ENCODE data around the gene TSPAN1.

The TSPAN1 gene

GRCh38 chr1:46158312-46159281, 16.3 kb upstream of the TSPAN1 start:
- no peak for TF ChIP-seq CTCF (IDR thresholded peaks at IDR 0.05; ENCODE audit: low read depth, low read length)
- H3K4me3 ChIP-seq (ENCODE audit: low read depth, low read length): no peak overlapping the region
- in situ Hi-C loops (cut with HindIII; ENCODE audit: low sequenced_read_pairs): no loop called here
- no peak for DNase-seq (ENCODE audit: low read depth, low spot score)

GRCh38 chr1:46159516-46159915, 15.4 kb upstream of the TSPAN1 start:
- no peak overlapping the region for H3K4me3 ChIP-seq (ENCODE audit: low read depth, low read length)
- in situ Hi-C loops (cut with HindIII; ENCODE audit: low sequenced_read_pairs): no loop called here
- no peak for DNase-seq (ENCODE audit: low read depth, low spot score)
- no peak for TF ChIP-seq CTCF (IDR thresholded peaks at IDR 0.05; ENCODE audit: low read depth, low read length)

GRCh38 chr1:46160212-46160611, 14.7 kb upstream of the TSPAN1 start:
- TF ChIP-seq CTCF (IDR thresholded peaks at IDR 0.05; ENCODE audit: low read depth, low read length): no peak
- no peak for DNase-seq (ENCODE audit: low read depth, low spot score)
- H3K4me3 ChIP-seq (ENCODE audit: low read depth, low read length): no peak overlapping the region
- in situ Hi-C loops (cut with HindIII; ENCODE audit: low sequenced_read_pairs): no loop called here

- in situ Hi-C loops (cut with HindIII; ENCODE audit: low sequenced_read_pairs): no loop called here
- peak overlapping the region; percentile 39 for H3K4me3 ChIP-seq (ENCODE audit: low read depth, low read length)
- DNase-seq (ENCODE audit: low read depth, low spot score): no peak
- TF ChIP-seq CTCF (IDR thresholded peaks at IDR 0.05; ENCODE audit: low read depth, low read length): no peak
Observed at GRCh38 chr1:46166521-46167462, 8.1 kb upstream of the TSPAN1 start.

- DNase-seq (ENCODE audit: low read depth, low spot score): no peak
- TF ChIP-seq CTCF (IDR thresholded peaks at IDR 0.05; ENCODE audit: low read depth, low read length): no peak
- no peak overlapping the region for H3K4me3 ChIP-seq (ENCODE audit: low read depth, low read length)
- in situ Hi-C loops (cut with HindIII; ENCODE audit: low sequenced_read_pairs): no loop called here
Observed at GRCh38 chr1:46168477-46168876, 6.4 kb upstream of the TSPAN1 start.

GRCh38 chr1:46169811-46170454, 5.0 kb upstream of the TSPAN1 start:
- no peak for DNase-seq (ENCODE audit: low read depth, low spot score)
- no peak for TF ChIP-seq CTCF (IDR thresholded peaks at IDR 0.05; ENCODE audit: low read depth, low read length)
- no peak overlapping the region for H3K4me3 ChIP-seq (ENCODE audit: low read depth, low read length)
- in situ Hi-C loops (cut with HindIII; ENCODE audit: low sequenced_read_pairs): no loop called here
